Vagina (tissue), 2 donors: ENCODE data around the gene SHROOM2.

Experiments used
- POLR2A ChIP-seq, 2 donors: fragments of 450-650 bp; IDR thresholded peaks; one replicate each; pipeline ENCODE4 v1.6.1; 2017; ENCODE audit warnings: antibody characterized with exemption in 2 of 2, mild to moderate bottlenecking in 2 of 2, moderate library complexity in 2 of 2
- TF ChIP-seq, protein P1 (sequence below), 3 experiments: fragments of 450-650 bp in 2 of 3; fragments of 200-600 bp in 1 of 3; sonication (generic) in 1 of 3; IDR thresholded peaks; one replicate each; pipeline ENCODE4 v1.5.1; 2017 to 2019; ENCODE audit warnings: antibody characterized with exemption in 3 of 3, mild to moderate bottlenecking in 2 of 3, moderate library complexity in 2 of 3

DNA sequence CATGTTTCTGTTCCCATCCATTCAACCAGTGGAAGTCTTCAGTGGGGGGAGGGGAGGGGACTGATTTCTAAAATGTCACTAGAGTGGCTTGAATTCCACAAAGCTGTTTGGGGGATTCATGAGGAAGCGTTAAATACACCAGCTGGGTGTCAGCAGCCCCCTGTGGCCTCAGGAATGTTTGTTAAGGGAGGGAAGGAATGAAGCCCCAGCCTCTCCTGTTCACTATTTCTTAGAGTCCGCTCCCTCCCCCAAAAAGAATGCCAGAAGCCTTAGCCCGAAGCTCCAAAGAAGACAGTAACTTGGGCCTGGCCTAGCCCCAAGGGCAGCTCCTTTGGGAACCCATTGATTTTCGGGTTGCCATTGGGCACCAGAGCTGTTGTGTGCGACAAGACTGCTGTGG, 3.3 kb downstream of the SHROOM2 start:
- TF ChIP-seq POLR2A (IDR thresholded peaks at IDR 0.05): no peak
- TF ChIP-seq, protein P1, sequence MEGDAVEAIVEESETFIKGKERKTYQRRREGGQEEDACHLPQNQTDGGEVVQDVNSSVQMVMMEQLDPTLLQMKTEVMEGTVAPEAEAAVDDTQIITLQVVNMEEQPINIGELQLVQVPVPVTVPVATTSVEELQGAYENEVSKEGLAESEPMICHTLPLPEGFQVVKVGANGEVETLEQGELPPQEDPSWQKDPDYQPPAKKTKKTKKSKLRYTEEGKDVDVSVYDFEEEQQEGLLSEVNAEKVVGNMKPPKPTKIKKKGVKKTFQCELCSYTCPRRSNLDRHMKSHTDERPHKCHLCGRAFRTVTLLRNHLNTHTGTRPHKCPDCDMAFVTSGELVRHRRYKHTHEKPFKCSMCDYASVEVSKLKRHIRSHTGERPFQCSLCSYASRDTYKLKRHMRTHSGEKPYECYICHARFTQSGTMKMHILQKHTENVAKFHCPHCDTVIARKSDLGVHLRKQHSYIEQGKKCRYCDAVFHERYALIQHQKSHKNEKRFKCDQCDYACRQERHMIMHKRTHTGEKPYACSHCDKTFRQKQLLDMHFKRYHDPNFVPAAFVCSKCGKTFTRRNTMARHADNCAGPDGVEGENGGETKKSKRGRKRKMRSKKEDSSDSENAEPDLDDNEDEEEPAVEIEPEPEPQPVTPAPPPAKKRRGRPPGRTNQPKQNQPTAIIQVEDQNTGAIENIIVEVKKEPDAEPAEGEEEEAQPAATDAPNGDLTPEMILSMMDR (IDR thresholded peaks at IDR 0.05): no peak
